ENCODE measurements around the gene CHCHD10.

The CHCHD10 gene

DNA sequence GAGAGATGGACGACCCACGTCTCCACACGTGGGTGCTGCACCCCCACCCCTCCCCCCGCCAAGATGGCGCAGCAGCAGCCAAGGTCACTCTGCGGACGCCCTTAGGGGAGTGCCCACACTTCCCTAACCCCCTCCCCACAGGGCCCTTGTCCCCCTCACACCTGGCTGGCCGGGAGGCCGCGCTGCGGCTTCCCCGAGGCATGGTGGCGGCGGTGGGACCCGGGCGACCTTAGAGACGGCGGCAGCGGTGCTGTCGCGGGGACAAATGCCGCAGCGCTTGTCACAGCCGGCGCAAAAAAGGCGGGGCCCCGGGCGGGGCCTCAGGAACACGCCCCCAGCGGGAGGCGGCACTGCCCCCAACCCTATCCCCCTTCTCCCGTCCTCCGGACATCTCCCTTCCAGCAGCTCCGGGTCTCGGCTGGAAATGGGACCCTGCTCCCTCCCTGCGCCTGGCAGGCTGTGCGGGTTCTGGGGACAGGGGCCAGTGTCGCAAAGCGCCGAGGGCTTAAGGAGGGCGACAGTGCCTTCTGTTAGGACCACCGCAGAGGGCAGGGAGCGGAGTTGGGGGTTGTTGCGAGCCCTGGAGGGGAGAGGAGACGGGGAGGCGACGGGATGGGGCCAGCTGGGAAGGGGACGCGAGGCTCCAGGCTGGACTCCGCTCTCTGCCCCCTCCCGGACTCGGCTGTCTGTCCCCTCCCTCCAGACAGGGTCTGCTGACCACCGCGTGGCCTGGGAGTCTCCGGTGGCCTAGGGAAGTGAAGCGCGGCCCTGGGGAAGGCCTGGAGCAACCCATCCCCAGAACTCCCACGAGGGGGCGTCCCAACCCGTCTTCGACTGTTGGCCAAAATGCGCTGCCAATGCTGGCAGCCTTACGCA, at the start of gene CHCHD10:
Gene CHCHD10, minus strand, starts transcription at position 300 of the 876 bp plus-strand sequence. Its CDS starts 98 bp downstream, at position 202.
- peak; percentile 75 for DNase-seq

GRCh38 chr22:23817146-23817545, 49.4 kb upstream of the CHCHD10 start:
- DNase-seq = no peak

DNA sequence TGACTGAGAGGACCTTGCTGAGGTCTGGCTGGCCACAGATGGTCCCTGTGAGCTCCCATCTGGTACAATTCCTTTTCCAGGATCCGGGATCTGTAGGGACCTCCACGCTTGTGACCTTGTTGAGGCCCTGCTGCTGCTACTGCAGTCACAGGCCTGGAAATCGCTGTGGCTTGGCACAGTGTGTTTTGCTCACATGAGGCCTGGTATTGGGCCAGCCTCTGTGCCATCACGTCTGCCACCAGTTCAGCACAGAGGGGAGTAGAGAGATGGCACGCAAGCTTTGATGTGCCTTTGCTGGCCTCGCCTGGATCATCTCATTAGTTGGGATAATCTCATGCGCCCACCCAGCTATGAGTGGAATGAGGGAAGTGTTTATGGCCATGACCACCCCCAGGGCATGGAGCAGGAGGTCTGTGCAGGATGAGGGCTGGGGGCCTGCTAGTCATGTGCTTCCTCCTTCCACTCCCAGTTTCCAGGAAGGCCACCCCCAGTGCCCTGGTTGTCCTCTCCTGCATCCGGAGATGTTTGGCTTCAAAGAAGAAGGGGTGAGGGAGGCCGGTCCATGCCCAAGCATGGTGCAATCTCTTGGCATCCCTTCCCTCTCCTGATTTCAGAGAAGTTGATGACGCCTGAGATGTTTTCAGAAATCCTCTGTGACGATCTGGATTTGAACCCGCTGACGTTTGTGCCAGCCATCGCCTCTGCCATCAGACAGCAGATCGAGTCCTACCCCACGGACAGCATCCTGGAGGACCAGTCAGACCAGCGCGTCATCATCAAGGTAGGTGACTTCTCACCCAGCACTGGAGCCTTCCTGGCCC, 48.6 kb upstream of the CHCHD10 start:
- DNase-seq = no peak

- DNase-seq = no peak
These were observed 47.9 kb upstream of the CHCHD10 start for GRCh38 chr22:23815541-23816155.

GRCh38 chr22:23812378-23812777, 44.6 kb upstream of the CHCHD10 start:
- no peak for DNase-seq

- no peak for DNase-seq
These were observed 39.1 kb upstream of the CHCHD10 start for GRCh38 chr22:23806837-23807236.

GRCh38 chr22:23804781-23805291, 37.1 kb upstream of the CHCHD10 start:
- DNase-seq = no peak

GRCh38 chr22:23803001-23803819, 35.4 kb upstream of the CHCHD10 start:
- no peak for DNase-seq

DNA sequence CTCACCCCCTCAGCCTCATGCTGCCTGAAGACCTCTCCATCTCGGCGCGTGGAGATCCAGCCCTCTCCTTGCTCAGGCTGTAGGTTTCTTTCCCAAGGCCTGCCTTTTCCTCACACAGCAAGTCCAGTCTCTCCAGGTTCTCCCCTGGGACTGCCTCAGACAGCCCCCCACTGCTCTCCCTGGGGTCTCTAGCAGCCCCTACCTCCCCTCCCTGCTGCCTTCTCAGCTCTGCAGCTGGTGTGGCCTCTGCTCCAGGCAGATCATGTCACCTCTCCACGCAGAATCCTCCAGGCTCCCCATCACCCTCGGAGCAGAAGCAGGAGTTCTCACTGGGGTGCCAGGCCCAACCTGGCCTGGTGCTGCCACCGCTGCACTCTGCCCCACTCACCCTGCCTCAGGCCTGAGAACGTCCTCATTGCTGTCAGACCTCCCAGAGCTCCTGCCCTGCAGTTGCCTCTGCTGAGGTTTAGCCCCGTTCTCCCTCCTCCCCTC, 34.2 kb upstream of the CHCHD10 start:
- DNase-seq = no peak

- no peak for DNase-seq
These were observed 33.6 kb upstream of the CHCHD10 start for GRCh38 chr22:23801238-23801821.

DNA sequence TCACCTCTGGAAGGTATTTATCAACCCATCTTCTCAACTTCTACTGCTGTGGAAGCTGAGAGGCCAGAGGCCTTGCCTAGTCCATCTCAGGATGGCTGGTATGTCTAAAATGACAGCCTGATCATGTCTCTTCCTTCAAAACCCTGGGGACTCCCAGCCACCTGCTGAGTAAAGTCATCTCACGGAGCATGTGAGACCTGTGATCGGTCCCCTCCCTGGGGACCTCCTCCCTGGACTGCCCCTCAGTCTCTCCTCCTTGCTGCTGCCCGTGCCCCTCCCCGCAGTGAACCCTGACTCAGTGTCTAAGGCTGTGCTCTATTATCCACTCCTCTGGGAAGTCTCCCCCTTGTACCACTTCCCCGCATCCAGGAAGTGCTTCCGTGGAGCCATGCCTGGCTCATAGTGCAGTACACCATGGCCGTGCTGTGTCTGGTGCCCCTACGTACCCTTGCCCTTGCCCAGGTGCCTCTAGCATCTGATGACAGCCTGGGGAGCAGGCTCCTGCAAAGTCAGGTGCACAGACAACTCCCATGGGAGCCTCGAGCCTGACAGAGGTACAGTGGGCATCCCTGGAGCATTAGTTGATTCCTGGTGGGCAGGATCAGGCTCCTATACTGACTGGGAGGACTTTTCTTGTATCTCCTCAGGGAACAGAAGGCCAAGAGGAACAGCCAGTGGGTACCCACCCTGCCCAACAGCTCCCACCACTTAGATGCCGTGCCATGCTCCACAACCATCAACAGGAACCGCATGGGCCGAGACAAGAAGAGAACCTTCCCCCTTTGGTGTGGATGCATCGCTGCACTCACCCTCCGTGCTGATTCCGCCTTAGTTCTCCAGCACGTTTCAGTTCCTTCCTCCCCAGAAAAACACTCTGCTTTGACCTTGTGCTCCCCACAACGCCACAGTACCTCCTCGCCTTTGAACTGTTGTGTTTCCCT, 32.8 kb upstream of the CHCHD10 start:
- DNase-seq = peak; percentile 46

- no peak for DNase-seq
These were observed 28.7 kb upstream of the CHCHD10 start for GRCh38 chr22:23796461-23796860.

DNA sequence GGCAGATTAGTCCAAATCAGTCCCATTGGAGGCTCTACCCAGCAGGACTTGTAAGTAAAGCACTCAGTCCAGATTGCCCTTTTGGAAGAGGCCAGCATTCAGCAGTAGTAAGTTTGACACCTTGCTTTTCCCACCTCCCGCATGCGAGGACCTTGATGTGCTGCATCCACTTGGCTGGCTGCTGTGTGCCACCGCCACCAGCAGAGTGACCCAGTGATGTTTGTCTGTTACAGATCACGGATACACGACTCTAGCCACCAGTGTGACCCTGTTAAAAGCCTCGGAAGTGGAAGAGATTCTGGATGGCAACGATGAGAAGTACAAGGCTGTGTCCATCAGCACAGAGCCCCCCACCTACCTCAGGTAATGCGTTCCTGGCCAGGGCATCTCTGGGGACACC, 25.6 kb upstream of the CHCHD10 start:
- DNase-seq = no peak

DNA sequence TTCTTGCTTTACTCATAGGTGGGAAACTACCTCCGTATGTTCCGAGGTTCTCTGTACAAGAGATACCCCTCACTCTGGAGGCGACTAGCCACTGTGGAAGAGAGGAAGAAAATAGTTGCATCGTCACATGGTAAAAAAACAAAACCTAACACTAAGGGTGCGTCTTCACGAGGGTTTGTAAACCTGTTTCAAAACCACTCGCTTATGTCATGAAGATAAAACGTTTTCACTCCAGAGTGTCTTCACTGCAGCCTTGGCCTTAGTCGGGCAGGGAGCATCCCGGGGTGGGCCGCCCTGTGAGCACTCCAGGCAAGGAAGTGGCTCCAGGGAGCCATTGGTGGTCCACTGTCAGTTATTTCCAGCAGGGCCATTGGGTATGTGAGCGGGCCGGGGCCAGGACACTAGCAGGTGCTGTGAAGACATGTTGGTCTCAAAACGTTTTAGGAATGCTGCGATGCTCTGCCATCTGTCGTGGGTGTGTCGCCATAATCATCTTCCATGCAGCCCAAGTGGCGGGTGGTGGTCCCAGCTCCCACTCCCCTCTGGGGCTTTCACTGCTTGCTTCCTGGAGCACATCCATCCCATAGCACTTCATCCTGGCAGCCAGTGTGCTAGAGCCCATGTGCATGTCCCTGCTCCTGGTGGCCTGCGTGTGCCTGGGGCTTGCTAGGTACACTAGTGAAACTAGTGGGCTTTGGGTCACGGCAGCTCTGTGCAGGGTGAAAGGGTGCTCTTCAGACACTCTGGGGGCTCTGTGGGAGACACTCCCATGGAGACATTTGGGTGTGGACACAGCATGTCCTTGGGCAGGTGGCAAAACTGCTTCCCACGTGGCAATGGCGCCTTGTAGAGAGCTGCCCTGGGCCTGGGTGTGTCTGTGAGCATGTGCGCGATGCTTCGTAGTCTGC, 24.2 kb upstream of the CHCHD10 start:
- DNase-seq = no peak

GRCh38 chr22:23790819-23791737, 23.3 kb upstream of the CHCHD10 start:
- DNase-seq = no peak

DNA sequence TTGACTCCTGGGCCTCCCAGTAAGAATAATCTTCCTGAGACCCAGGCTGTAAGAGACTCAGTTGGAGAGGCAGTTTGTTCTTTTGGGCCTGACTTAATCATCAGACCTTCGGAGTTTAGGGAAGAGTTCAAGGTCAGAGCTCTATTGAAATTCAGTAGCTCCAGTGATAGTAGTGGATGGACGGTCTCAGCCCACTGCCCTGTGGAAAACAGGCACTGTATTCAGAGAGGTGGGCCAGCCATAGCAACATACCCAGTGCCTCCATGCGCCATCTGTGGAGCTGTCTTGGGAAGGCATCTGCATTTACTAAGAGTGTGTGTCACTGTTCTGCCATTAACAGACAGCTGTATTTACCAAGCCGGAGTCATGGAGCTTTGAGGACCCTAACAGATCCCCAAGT, 21.9 kb upstream of the CHCHD10 start:
- DNase-seq = no peak

DNA sequence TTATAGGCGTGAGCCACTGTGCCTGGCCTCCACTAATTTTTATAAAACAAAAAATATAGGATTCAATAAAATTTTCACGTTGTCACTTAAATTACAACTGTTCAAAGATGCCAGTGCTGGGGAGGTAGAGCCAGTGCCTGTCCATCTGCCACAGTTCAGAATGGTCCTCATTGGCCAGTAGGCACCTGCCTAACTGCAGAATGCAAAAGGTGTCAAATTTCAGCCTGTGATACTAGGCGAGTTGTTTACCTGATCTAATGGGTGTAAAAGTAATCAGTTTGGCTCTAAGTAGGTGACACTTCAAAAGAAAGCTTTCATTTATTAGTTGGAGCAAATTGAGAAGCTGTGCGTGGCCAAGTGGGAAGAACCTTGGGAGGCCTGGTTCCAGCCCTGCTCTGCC, 21.3 kb upstream of the CHCHD10 start:
- no peak for DNase-seq

- no peak for DNase-seq
These were observed 20.1 kb upstream of the CHCHD10 start for GRCh38 chr22:23787910-23788309.

- no peak for DNase-seq
These were observed 19.8 kb upstream of the CHCHD10 start for GRCh38 chr22:23787600-23787896.
